Measurements from ENCODE around the gene RAP1GAP2.

The RAP1GAP2 gene

GRCh38 chr17:2796164-2797125 is at the start of gene RAP1GAP2:
RAP1GAP2 (plus strand) TSS chr17:2796438; CDS start chr17:2796528, 90 bp downstream.
- H3K36me3 ChIP-seq (ENCODE audit: insufficient read depth, low read length) = no peaks in the 10 kb centered on the region

DNA sequence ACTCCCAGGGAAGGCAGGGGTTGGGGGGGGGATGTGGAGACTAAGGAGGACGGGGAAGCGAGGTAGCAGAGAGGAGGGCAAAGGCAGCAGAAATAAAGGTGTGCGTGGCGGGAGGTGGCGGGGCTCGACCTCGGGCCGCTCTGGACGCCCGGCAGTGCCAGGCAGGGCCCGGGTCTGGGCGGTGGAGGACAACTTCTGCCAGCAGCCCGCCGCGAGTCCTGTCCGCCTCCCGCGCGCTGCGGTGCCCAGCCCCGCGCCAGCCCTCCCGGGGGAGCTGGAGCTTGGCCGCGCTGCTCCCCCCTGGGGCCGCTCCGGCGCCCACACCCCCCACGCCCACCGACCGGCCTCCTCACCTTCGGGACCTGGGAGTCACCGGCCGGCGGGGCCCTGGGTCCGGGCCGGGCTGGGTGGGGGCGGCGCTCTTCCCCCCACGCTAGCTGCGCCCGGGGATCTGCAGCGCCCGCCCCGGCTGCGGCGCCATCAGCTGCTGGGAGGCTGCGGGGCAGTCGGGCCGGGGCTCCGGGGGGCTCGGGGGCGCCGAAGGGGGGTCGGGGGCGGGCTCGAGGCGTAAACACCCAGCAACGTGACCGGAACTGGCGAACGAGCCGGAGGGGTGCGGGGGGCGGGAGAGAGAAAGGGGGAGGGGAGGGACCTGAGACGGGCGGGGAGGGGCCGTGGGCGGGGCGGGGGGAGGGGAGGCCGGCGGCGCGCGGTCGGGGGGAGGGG is 47.0 kb upstream of the RAP1GAP2 start, which contains the start of gene CCDC92B:
Gene CCDC92B (minus strand): TSS at position 595 of the 726 bp plus-strand sequence. CDS start 14,507 bp downstream, outside the sequence.
- Histone ChIP-seq H3K27me3 (ENCODE audit: control insufficient read depth in 1 of 2, insufficient read depth in 2 of 2, low read length in 2 of 2) (peaks cover 16 to 25% of the 10 kb centered on the region in 2 donors), H3K4me1 (ENCODE audit: insufficient read depth, low read length) (no peaks in the 10 kb centered on the region), H3K4me3 (ENCODE audit: low read depth in 1 of 2, low read length in 2 of 2) (no peak within 1 kb of the TSS), H3K9ac (ENCODE audit: low read length) (no peak within 1 kb of the TSS), H3K27ac (ENCODE audit: low read depth, low read length) (no peak within 1 kb of the TSS), H3K36me3 (ENCODE audit: insufficient read depth, low read length) (no peaks in the 10 kb centered on the region), H3K9me3 (ENCODE audit: low read length) (no peaks in the 10 kb centered on the region)

More at GRCh38 chr17:2796164-2797125, at the start of gene RAP1GAP2:
- H3K4me3 ChIP-seq (ENCODE audit: low read depth in 1 of 2, low read length in 2 of 2) = no peak within 1 kb of the TSS
- H3K9me3 ChIP-seq (ENCODE audit: low read length) = no peaks in the 10 kb centered on the region
- peaks cover 0 to 15% of the 10 kb centered on the region in 2 donors for H3K27me3 ChIP-seq (ENCODE audit: control insufficient read depth in 1 of 2, insufficient read depth in 2 of 2, low read length in 2 of 2)
- no peaks in the 10 kb centered on the region for H3K4me1 ChIP-seq (ENCODE audit: insufficient read depth, low read length)
- H3K27ac ChIP-seq (ENCODE audit: low read depth, low read length) = no peak within 1 kb of the TSS
- H3K9ac ChIP-seq (ENCODE audit: low read length) = no peak within 1 kb of the TSS

GRCh38 chr17:2749784-2750181 is 46.5 kb upstream of the RAP1GAP2 start:
- Histone ChIP-seq H3K4me3 (ENCODE audit: low read depth in 1 of 2, low read length in 2 of 2) (no peak overlapping the region), H3K9ac (ENCODE audit: low read length) (no peak overlapping the region), H3K27me3 (ENCODE audit: control insufficient read depth in 1 of 2, insufficient read depth in 2 of 2, low read length in 2 of 2) (peaks cover 16 to 25% of the 10 kb centered on the region in 2 donors)

DNA sequence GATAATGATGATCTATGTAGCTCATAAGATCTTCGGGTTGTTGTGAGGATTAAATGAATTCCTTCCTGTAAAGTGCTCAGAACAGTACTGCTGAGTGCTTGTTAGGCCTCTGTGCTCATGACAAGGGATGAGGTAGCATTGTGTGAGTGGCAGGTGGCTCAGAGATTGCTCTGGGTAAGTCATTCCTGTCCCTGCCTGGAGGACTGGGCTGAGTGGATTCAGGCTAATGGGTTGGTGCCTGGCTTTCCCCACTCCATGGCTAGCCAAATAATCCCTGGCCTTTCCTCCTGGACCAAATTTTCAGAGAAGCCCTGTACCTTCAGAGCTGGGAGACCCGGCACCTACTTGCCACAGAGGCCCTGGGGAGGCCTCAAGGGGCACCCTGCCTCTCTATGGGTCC is 45.5 kb upstream of the RAP1GAP2 start:
- Histone ChIP-seq H3K9ac (ENCODE audit: low read length) (no peak overlapping the region), H3K4me3 (ENCODE audit: low read depth in 1 of 2, low read length in 2 of 2) (no peak overlapping the region), H3K36me3 (ENCODE audit: insufficient read depth, low read length) (no peaks in the 10 kb centered on the region), H3K4me1 (ENCODE audit: insufficient read depth, low read length) (no peaks in the 10 kb centered on the region), H3K27me3 (ENCODE audit: control insufficient read depth in 1 of 2, insufficient read depth in 2 of 2, low read length in 2 of 2) (peaks cover 16 to 30% of the 10 kb centered on the region in 2 donors), H3K27ac (ENCODE audit: low read depth, low read length) (no peak overlapping the region), H3K9me3 (ENCODE audit: low read length) (no peaks in the 10 kb centered on the region)

More at GRCh38 chr17:2749784-2750181, 46.5 kb upstream of the RAP1GAP2 start:
- no peaks in the 10 kb centered on the region for H3K9me3 ChIP-seq (ENCODE audit: low read length)
- H3K27ac ChIP-seq (ENCODE audit: low read depth, low read length) = no peak overlapping the region
- no peaks in the 10 kb centered on the region for H3K36me3 ChIP-seq (ENCODE audit: insufficient read depth, low read length)
- no peaks in the 10 kb centered on the region for H3K4me1 ChIP-seq (ENCODE audit: insufficient read depth, low read length)

DNA sequence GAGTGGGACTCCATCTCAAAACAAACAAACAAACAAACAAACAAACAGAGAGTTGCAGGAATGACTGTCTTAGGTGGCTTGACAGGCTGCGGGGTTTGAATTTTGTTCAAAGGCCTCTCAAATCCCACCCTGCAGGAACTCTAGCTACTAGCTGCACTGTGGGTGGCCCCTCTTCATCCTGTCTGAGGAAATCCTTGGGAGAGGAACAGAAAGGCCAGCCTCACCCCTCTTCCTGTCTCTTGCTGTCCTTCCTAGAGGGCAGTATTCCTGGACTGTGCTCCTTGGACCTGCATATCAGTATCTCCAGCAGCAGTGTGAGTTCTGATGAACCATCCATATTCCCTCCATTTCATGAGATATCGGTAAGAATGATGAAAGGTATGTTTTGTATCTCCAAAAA is 44.7 kb upstream of the RAP1GAP2 start:
- peaks cover 22 to 38% of the 10 kb centered on the region in 2 donors for H3K27me3 ChIP-seq (ENCODE audit: control insufficient read depth in 1 of 2, insufficient read depth in 2 of 2, low read length in 2 of 2)
- H3K36me3 ChIP-seq (ENCODE audit: insufficient read depth, low read length) = no peaks in the 10 kb centered on the region
- no peak overlapping the region for H3K4me3 ChIP-seq (ENCODE audit: low read depth in 1 of 2, low read length in 2 of 2)
- H3K9ac ChIP-seq (ENCODE audit: low read length) = no peak overlapping the region
- H3K4me1 ChIP-seq (ENCODE audit: insufficient read depth, low read length) = peaks cover 5% of the 10 kb centered on the region
- H3K27ac ChIP-seq (ENCODE audit: low read depth, low read length) = no peak overlapping the region
- H3K9me3 ChIP-seq (ENCODE audit: low read length) = no peaks in the 10 kb centered on the region

GRCh38 chr17:2755891-2756724 is 40.1 kb upstream of the RAP1GAP2 start:
- no peak overlapping the region for H3K9ac ChIP-seq (ENCODE audit: low read length)
- H3K9me3 ChIP-seq (ENCODE audit: low read length) = no peaks in the 10 kb centered on the region
- H3K36me3 ChIP-seq (ENCODE audit: insufficient read depth, low read length) = no peaks in the 10 kb centered on the region
- peaks cover 15 to 25% of the 10 kb centered on the region in 2 donors for H3K27me3 ChIP-seq (ENCODE audit: control insufficient read depth in 1 of 2, insufficient read depth in 2 of 2, low read length in 2 of 2)
- peaks cover 5% of the 10 kb centered on the region for H3K4me1 ChIP-seq (ENCODE audit: insufficient read depth, low read length)
- no peak overlapping the region for H3K4me3 ChIP-seq (ENCODE audit: low read depth in 1 of 2, low read length in 2 of 2)
- H3K27ac ChIP-seq (ENCODE audit: low read depth, low read length) = no peak overlapping the region

DNA sequence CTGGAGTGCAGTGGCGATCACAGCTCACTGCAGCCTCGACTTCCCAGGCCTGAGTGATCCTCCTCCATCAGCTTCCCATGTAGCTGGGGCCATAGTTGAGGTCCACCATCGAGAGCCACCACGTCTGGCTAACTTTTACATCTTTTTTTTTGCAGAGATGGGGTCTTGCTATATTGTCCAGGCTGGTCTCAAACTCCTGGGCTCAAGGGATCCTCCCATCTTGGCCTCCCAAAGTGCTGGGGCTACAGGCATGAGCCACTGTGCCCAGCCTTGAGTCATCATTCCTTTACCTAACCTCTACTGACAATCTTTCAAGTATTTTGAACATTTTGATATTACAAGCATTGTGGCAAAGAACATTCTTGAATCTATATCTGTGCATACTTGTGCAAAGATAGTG is 37.4 kb upstream of the RAP1GAP2 start:
- H3K27me3 ChIP-seq (ENCODE audit: control insufficient read depth in 1 of 2, insufficient read depth in 2 of 2, low read length in 2 of 2) = peaks cover 15 to 19% of the 10 kb centered on the region in 2 donors
- peaks cover 5% of the 10 kb centered on the region for H3K4me1 ChIP-seq (ENCODE audit: insufficient read depth, low read length)
- no peaks in the 10 kb centered on the region for H3K9me3 ChIP-seq (ENCODE audit: low read length)
- no peak overlapping the region for H3K27ac ChIP-seq (ENCODE audit: low read depth, low read length)
- no peak overlapping the region for H3K9ac ChIP-seq (ENCODE audit: low read length)
- H3K4me3 ChIP-seq (ENCODE audit: low read depth in 1 of 2, low read length in 2 of 2) = no peak overlapping the region
- no peaks in the 10 kb centered on the region for H3K36me3 ChIP-seq (ENCODE audit: insufficient read depth, low read length)

DNA sequence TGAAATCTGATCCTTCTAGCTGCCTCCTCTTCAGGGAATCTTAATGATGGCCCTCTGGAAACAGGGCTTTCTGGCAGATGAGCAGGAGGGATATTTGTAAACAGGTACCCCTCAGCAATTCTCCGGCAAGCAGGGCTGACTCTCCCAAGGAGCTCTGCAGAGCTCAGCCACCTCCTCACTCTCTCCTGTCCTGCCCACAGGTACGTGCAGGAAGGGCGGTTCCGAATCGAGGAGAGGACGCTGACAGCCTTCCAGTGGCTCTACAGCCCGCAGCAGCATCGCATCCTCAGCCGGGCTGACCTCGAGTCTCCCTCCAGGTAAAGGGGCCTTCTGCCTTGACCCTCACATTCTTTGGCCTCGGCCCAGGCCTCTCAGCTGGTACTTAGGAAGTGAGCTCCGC is 26.1 kb upstream of the RAP1GAP2 start:
- Histone ChIP-seq H3K9ac (ENCODE audit: low read length) (no peak overlapping the region), H3K4me1 (ENCODE audit: insufficient read depth, low read length) (no peaks in the 10 kb centered on the region), H3K9me3 (ENCODE audit: low read length) (no peaks in the 10 kb centered on the region), H3K27me3 (ENCODE audit: control insufficient read depth in 1 of 2, insufficient read depth in 2 of 2, low read length in 2 of 2) (no peaks in the 10 kb centered on the region), H3K4me3 (ENCODE audit: low read depth in 1 of 2, low read length in 2 of 2) (no peak overlapping the region), H3K36me3 (ENCODE audit: insufficient read depth, low read length) (no peaks in the 10 kb centered on the region), H3K27ac (ENCODE audit: low read depth, low read length) (no peak overlapping the region)

DNA sequence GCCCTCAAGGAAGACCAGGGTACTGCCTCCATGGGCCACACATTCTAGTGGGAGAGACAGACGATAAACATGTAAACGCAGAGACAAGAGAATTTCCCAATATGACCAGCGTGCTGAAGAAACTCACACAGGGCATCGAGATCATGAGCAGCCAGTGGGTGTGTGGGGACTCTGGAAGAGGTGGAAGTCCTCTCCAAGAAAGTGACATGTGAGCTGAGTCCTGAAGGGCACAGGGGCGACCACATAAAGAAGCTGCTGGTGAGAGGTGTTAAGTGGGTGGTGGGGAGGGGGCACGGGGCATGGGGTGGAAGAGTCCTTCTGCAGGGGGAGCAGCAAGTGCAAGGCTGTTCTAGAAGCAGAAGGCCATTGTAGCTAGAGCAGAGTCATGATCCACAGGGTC is 21.0 kb upstream of the RAP1GAP2 start:
- no peaks in the 10 kb centered on the region for H3K4me1 ChIP-seq (ENCODE audit: insufficient read depth, low read length)
- no peaks in the 10 kb centered on the region for H3K9me3 ChIP-seq (ENCODE audit: low read length)
- H3K36me3 ChIP-seq (ENCODE audit: insufficient read depth, low read length) = no peaks in the 10 kb centered on the region
- peaks cover 6 to 21% of the 10 kb centered on the region in 2 donors for H3K27me3 ChIP-seq (ENCODE audit: control insufficient read depth in 1 of 2, insufficient read depth in 2 of 2, low read length in 2 of 2)
- no peak overlapping the region for H3K4me3 ChIP-seq (ENCODE audit: low read depth in 1 of 2, low read length in 2 of 2)
- H3K9ac ChIP-seq (ENCODE audit: low read length) = no peak overlapping the region
- no peak overlapping the region for H3K27ac ChIP-seq (ENCODE audit: low read depth, low read length)

- no peaks in the 10 kb centered on the region for H3K4me1 ChIP-seq (ENCODE audit: insufficient read depth, low read length)
- no peaks in the 10 kb centered on the region for H3K9me3 ChIP-seq (ENCODE audit: low read length)
- no peak overlapping the region for H3K9ac ChIP-seq (ENCODE audit: low read length)
- no peaks in the 10 kb centered on the region for H3K36me3 ChIP-seq (ENCODE audit: insufficient read depth, low read length)
- H3K4me3 ChIP-seq (ENCODE audit: low read depth in 1 of 2, low read length in 2 of 2) = no peak overlapping the region
- peaks cover 6 to 23% of the 10 kb centered on the region in 2 donors for H3K27me3 ChIP-seq (ENCODE audit: control insufficient read depth in 1 of 2, insufficient read depth in 2 of 2, low read length in 2 of 2)
- H3K27ac ChIP-seq (ENCODE audit: low read depth, low read length) = no peak overlapping the region
Measured at GRCh38 chr17:2776589-2777241, 19.5 kb upstream of the RAP1GAP2 start.

Data from muscle layer of colon (tissue), 2 donors.